Brain microvascular endothelial cell (primary cell): ENCODE measurements around the gene DMXL2.

ENCODE experiments used
- DNase-seq: peaks from one replicate; pipeline ENCODE4 v3.0.0-alpha.2; 2020
- H3K27ac ChIP-seq: fragments of 250-450 bp; sonication (Bioruptor Pico); 2 replicates; pipeline ENCODE4 v1.5.1; 2020; ENCODE audit warnings: mild to moderate bottlenecking, moderate library complexity
- H3K27me3 ChIP-seq: fragments of 250-450 bp; sonication (Bioruptor Pico); replicated peaks from 2 replicates; pipeline ENCODE4 v1.5.1; 2020; ENCODE audit warnings: mild to moderate bottlenecking
- H3K36me3 ChIP-seq: fragments of 250-450 bp; sonication (Bioruptor Pico); replicated peaks from 2 replicates; pipeline ENCODE4 v1.5.1; 2020; ENCODE audit warnings: mild to moderate bottlenecking
- H3K4me3 ChIP-seq: 2 replicates; pipeline ENCODE4 v1.5.1; 2011; ENCODE audit warnings: low read depth, mild to moderate bottlenecking, control low read depth, low read length, moderate library complexity
- CTCF ChIP-seq: IDR thresholded peaks from 2 replicates; pipeline ENCODE4 v1.5.1; 2011; ENCODE audit warnings: low read depth, mild to moderate bottlenecking, moderate library complexity, low read length, control low read depth, inconsistent platforms; ENCODE audit errors: missing control alignments
- in situ Hi-C: cut with HindIII; loops from 2 replicates; pipeline ENCODE4 v1.10.0; 2017; ENCODE audit warnings: low sequenced_read_pairs, low pct_ligation_motif_present

DMXL2 gene

GRCh38 chr15:51602484-51602883 is 20.1 kb downstream of the DMXL2 start:
- DNase-seq, result no peak
- in situ Hi-C loops, result no loop called here
- TF ChIP-seq CTCF, result no peak
- H3K36me3 ChIP-seq, result no peaks in the 10 kb centered on the region
- no peaks in the 10 kb centered on the region for H3K27me3 ChIP-seq
- H3K4me3 ChIP-seq, result no peak overlapping the region
- no peak overlapping the region for H3K27ac ChIP-seq

DNA sequence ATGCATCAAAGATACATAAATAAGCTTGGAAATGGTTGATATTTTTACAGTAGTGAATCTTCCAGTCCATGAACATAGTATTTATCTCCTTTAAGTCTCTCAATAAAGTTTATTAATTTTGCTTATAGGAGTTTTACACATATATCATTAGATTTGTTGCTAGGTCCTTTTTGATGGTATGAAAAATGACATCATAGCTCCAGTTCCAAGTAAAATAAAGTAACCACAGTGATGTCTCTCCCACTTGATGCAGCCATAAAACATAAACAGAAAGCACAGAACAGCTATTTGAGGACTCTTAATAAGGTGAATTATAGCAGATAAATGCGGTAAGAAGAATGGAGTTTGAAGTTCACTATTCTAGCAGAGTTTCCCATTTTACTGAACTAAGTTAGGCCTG is 20.8 kb downstream of the DMXL2 start:
- Histone ChIP-seq H3K27ac (no peak overlapping the region), H3K27me3 (no peaks in the 10 kb centered on the region), H3K4me3 (no peak overlapping the region), H3K36me3 (no peaks in the 10 kb centered on the region)
- no peak for TF ChIP-seq CTCF
- in situ Hi-C loops, result no loop called here
- DNase-seq, result no peak

GRCh38 chr15:51600114-51600513 is 22.5 kb downstream of the DMXL2 start:
- in situ Hi-C loops, result no loop called here
- H3K27me3 ChIP-seq, result no peaks in the 10 kb centered on the region
- H3K4me3 ChIP-seq, result no peak overlapping the region
- TF ChIP-seq CTCF, result no peak
- H3K36me3 ChIP-seq, result no peaks in the 10 kb centered on the region
- peak; percentile 20 for DNase-seq
- no peak overlapping the region for H3K27ac ChIP-seq

GRCh38 chr15:51589881-51590568 is 32.5 kb downstream of the DMXL2 start:
- no peak overlapping the region for H3K4me3 ChIP-seq
- no peak for TF ChIP-seq CTCF
- in situ Hi-C loops, result no loop called here

GRCh38 chr15:51588966-51589365 is 33.6 kb downstream of the DMXL2 start:
- no peak for DNase-seq
- no peak overlapping the region for H3K4me3 ChIP-seq
- TF ChIP-seq CTCF, result no peak
- no peak overlapping the region for H3K27ac ChIP-seq
- no peaks in the 10 kb centered on the region for H3K36me3 ChIP-seq
- H3K27me3 ChIP-seq, result no peaks in the 10 kb centered on the region
- in situ Hi-C loops, result no loop called here

More at GRCh38 chr15:51589881-51590568, 32.5 kb downstream of the DMXL2 start:
- Histone ChIP-seq H3K36me3 (no peaks in the 10 kb centered on the region), H3K27ac (no peak overlapping the region), H3K27me3 (no peaks in the 10 kb centered on the region)
- no peak for DNase-seq

DNA sequence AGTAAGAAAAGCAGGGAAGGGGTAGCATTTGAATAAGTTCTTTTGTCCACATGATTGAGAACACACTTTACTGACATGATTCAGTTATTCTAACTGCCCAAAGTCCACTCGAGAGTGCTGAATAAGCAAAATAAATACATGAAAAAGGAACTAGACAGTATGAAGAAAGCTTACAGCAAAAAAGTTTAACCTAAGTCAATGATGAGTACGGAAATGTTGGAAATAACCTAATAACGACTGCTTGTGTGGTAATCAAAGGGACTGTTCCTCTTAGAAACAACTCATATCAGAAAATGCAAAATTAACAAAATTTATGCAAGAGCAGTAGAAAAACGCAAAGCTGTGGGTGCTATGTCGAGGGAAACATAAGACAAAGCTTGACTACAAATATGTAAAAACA is 36.6 kb downstream of the DMXL2 start:
- no peaks in the 10 kb centered on the region for H3K27me3 ChIP-seq
- H3K4me3 ChIP-seq, result no peak overlapping the region
- TF ChIP-seq CTCF, result no peak
- in situ Hi-C loops, result no loop called here
- H3K27ac ChIP-seq, result no peak overlapping the region
- H3K36me3 ChIP-seq, result no peaks in the 10 kb centered on the region
- no peak for DNase-seq
